MM.1S (cell line): Measurements from ENCODE around the gene FASTKD3.

Source experiments
- DNase-seq: peaks from one replicate; pipeline ENCODE4 v3.0.0-alpha.2; 2015
- H2AFZ ChIP-seq: fragments of 300-600 bp; sonication (generic); 2 replicates; pipeline ENCODE4 v1.6.0; 2016; ENCODE audit warnings: antibody characterized with exemption, low read length
- H3F3A ChIP-seq: fragments of 300-600 bp; sonication (generic); 2 replicates; pipeline ENCODE4 v1.6.1; 2016; ENCODE audit warnings: mild to moderate bottlenecking, antibody characterized with exemption, low read length, moderate library complexity, mixed read lengths; ENCODE audit not compliant: insufficient read depth
- H3K27ac ChIP-seq: fragments of 300-600 bp; sonication (generic); 2 replicates; pipeline ENCODE4 v1.5.1; 2016; ENCODE audit warnings: mild to moderate bottlenecking, low read length
- H3K27me3 ChIP-seq: fragments of 300-600 bp; sonication (generic); replicated peaks from 2 replicates; pipeline ENCODE4 v1.6.0; 2016; ENCODE audit warnings: low read length; ENCODE audit not compliant: insufficient read depth
- H3K36me3 ChIP-seq: fragments of 300-600 bp; sonication (generic); replicated peaks from 2 replicates; pipeline ENCODE4 v1.6.1; 2016; ENCODE audit warnings: mild to moderate bottlenecking, low read length, mixed read lengths; ENCODE audit not compliant: insufficient read depth
- H3K4me1 ChIP-seq: fragments of 300-600 bp; sonication (generic); 2 replicates; pipeline ENCODE4 v1.6.1; 2016; ENCODE audit warnings: low read length, mixed read lengths
- H3K4me2 ChIP-seq: fragments of 300-600 bp; sonication (generic); 2 replicates; pipeline ENCODE4 v1.6.0; 2016; ENCODE audit warnings: low read depth, low read length
- H3K4me3 ChIP-seq: fragments of 300-600 bp; sonication (generic); 2 replicates; pipeline ENCODE4 v1.5.1; 2016; ENCODE audit warnings: low read length, mixed read lengths
- H3K79me2 ChIP-seq: fragments of 300-600 bp; sonication (generic); 2 replicates; pipeline ENCODE4 v1.6.1; 2016; ENCODE audit warnings: mixed run types, low read length, mixed read lengths
- H3K9ac ChIP-seq: fragments of 300-600 bp; sonication (generic); 2 replicates; pipeline ENCODE4 v1.6.1; 2016; ENCODE audit warnings: low read length, mixed read lengths
- H3K9me2 ChIP-seq: fragments of 300-600 bp; sonication (generic); replicated peaks from 2 replicates; pipeline ENCODE4 v1.6.1; 2016; ENCODE audit warnings: mild to moderate bottlenecking, low read length, mixed read lengths; ENCODE audit not compliant: insufficient read depth
- H3K9me3 ChIP-seq: fragments of 300-600 bp; sonication (generic); replicated peaks from 2 replicates; pipeline ENCODE4 v1.6.1; 2016; ENCODE audit warnings: mild to moderate bottlenecking, low read length, mixed read lengths; ENCODE audit not compliant: insufficient read depth
- H4K20me1 ChIP-seq: fragments of 300-600 bp; sonication (generic); 2 replicates; pipeline ENCODE4 v1.6.1; 2016; ENCODE audit warnings: mild to moderate bottlenecking, low read length, moderate library complexity, mixed read lengths; ENCODE audit not compliant: insufficient read depth
- CTCF ChIP-seq: fragments of 300-600 bp; sonication (generic); IDR thresholded peaks from 2 replicates; pipeline ENCODE4 v1.5.1; 2016; ENCODE audit warnings: antibody characterized with exemption, low read length, mixed read lengths
- EZH2 ChIP-seq: fragments of 300-600 bp; sonication (generic); optimal IDR thresholded peaks from 2 replicates; pipeline ENCODE3; 2017; ENCODE audit warnings: low read depth, mild to moderate bottlenecking, antibody characterized with exemption, low read length, mixed read lengths
- EZH2phosphoT487 ChIP-seq: fragments of 300-600 bp; sonication (generic); IDR thresholded peaks from 2 replicates; pipeline ENCODE4 v1.6.1; 2018; ENCODE audit warnings: antibody characterized with exemption, low read length

The FASTKD3 gene

GRCh38 chr5:7846327-7846726 lies 22.5 kb downstream of the FASTKD3 start:
- no peak overlapping the region for H2AFZ ChIP-seq
- H3K4me1 ChIP-seq: no peaks in the 10 kb centered on the region
- no peaks in the 10 kb centered on the region for H3K9me3 ChIP-seq
- no peak overlapping the region for H3K4me3 ChIP-seq
- no peaks in the 10 kb centered on the region for H3K36me3 ChIP-seq
- no peaks in the 10 kb centered on the region for H4K20me1 ChIP-seq
- no peaks in the 10 kb centered on the region for H3K27me3 ChIP-seq
- no peaks in the 10 kb centered on the region for H3K79me2 ChIP-seq
- no peak overlapping the region for H3K4me2 ChIP-seq
- TF ChIP-seq EZH2 (no peak), EZH2phosphoT487 (no peak), CTCF (no peak)
- no peak for DNase-seq
- no peak overlapping the region for H3K27ac ChIP-seq
- no peaks in the 10 kb centered on the region for H3F3A ChIP-seq
- H3K9ac ChIP-seq: no peak overlapping the region
- no peaks in the 10 kb centered on the region for H3K9me2 ChIP-seq

- no peak overlapping the region for H3K4me3 ChIP-seq
- H3K36me3 ChIP-seq: no peaks in the 10 kb centered on the region
- no peak overlapping the region for H3K4me2 ChIP-seq
- TF ChIP-seq EZH2phosphoT487 (no peak), CTCF (no peak), EZH2 (no peak)
- H3K4me1 ChIP-seq: no peaks in the 10 kb centered on the region
- no peaks in the 10 kb centered on the region for H3F3A ChIP-seq
- DNase-seq: no peak
- H3K27me3 ChIP-seq: no peaks in the 10 kb centered on the region
- no peaks in the 10 kb centered on the region for H3K79me2 ChIP-seq
- H3K9me2 ChIP-seq: no peaks in the 10 kb centered on the region
- no peak overlapping the region for H3K9ac ChIP-seq
- H2AFZ ChIP-seq: no peak overlapping the region
- H3K9me3 ChIP-seq: no peaks in the 10 kb centered on the region
- no peak overlapping the region for H3K27ac ChIP-seq
- no peaks in the 10 kb centered on the region for H4K20me1 ChIP-seq
Observed at GRCh38 chr5:7845557-7845956, 23.3 kb downstream of the FASTKD3 start.

GRCh38 chr5:7844901-7845300 lies 23.9 kb downstream of the FASTKD3 start:
- H3K9me3 ChIP-seq: no peaks in the 10 kb centered on the region
- no peak overlapping the region for H3K4me3 ChIP-seq
- no peaks in the 10 kb centered on the region for H3K36me3 ChIP-seq
- no peak overlapping the region for H3K27ac ChIP-seq
- H3K9me2 ChIP-seq: no peaks in the 10 kb centered on the region
- no peak for DNase-seq
- no peak overlapping the region for H3K4me2 ChIP-seq
- no peak overlapping the region for H2AFZ ChIP-seq
- no peaks in the 10 kb centered on the region for H3F3A ChIP-seq
- no peak overlapping the region for H3K9ac ChIP-seq
- no peaks in the 10 kb centered on the region for H3K4me1 ChIP-seq
- no peaks in the 10 kb centered on the region for H3K79me2 ChIP-seq
- H4K20me1 ChIP-seq: no peaks in the 10 kb centered on the region
- TF ChIP-seq CTCF: no peak
- TF ChIP-seq EZH2: no peak
- no peak for TF ChIP-seq EZH2phosphoT487
- H3K27me3 ChIP-seq: no peaks in the 10 kb centered on the region

GRCh38 chr5:7842531-7842930 lies 26.3 kb downstream of the FASTKD3 start:
- Histone ChIP-seq H3K27ac (no peak overlapping the region), H3K36me3 (no peaks in the 10 kb centered on the region), H3K27me3 (no peaks in the 10 kb centered on the region), H2AFZ (no peak overlapping the region), H3K79me2 (no peaks in the 10 kb centered on the region), H3K9me3 (no peaks in the 10 kb centered on the region), H3K4me1 (no peaks in the 10 kb centered on the region), H3K9me2 (no peaks in the 10 kb centered on the region), H3K4me2 (no peak overlapping the region), H3K4me3 (no peak overlapping the region), H3K9ac (no peak overlapping the region), H3F3A (no peaks in the 10 kb centered on the region), H4K20me1 (no peaks in the 10 kb centered on the region)
- DNase-seq: no peak
- TF ChIP-seq EZH2phosphoT487 (no peak), EZH2 (no peak), CTCF (no peak)
